Adrenal gland (tissue), 12 donors: Measurements from ENCODE around the gene SCRN1. TPM values are rescaled to one million over a fixed set of nuclear protein-coding genes. Genes with fewer than 3 reads are reported as not detected.

ENCODE experiments used
- DNase-seq, 7 donors: peaks; one replicate each; pipeline ENCODE4 v3.0.0-alpha.2; 2019 to 2020
- H3K27ac ChIP-seq, 5 donors: fragments of 200-600 bp; sonication (generic) in 4 of 5; 1 replicate in 3 of 5; 2 replicates in 2 of 5; pipeline versions ENCODE4 v1.5.1 to v1.8.0; 2016 to 2020; ENCODE audit warnings: mild to moderate bottlenecking in 1 of 5
- H3K27me3 ChIP-seq: fragments of 200-600 bp; 2 replicates; pipeline ENCODE4 v1.8.0; 2021
- H3K36me3 ChIP-seq, 2 donors: fragments of 200-600 bp; replicated peaks in 1 of 2; 1 replicate in 1 of 2; 2 replicates in 1 of 2; pipeline versions ENCODE4 v1.5.1 to v1.8.0; 2018 to 2022
- H3K4me1 ChIP-seq, 2 donors: fragments of 200-600 bp; replicated peaks in 1 of 2; 1 replicate in 1 of 2; 2 replicates in 1 of 2; pipeline versions ENCODE4 v1.5.1 to v1.8.0; 2018 to 2021
- H3K4me3 ChIP-seq, 4 donors: fragments of 200-600 bp; sonication (generic) in 3 of 4; one replicate each; pipeline ENCODE4 v1.5.1; 2016 to 2018
- H3K9me3 ChIP-seq, 3 donors: fragments of 200-600 bp; sonication (generic) in 1 of 3; replicated peaks in 1 of 3; 1 replicate in 2 of 3; 2 replicates in 1 of 3; pipeline versions ENCODE4 v1.5.1 to v1.8.0; 2016 to 2021
- POLR2A ChIP-seq, 2 donors: fragments of 450-650 bp; IDR thresholded peaks; one replicate each; pipeline ENCODE4 v1.6.1; 2017; ENCODE audit warnings: antibody characterized with exemption in 2 of 2, mild to moderate bottlenecking in 2 of 2, moderate library complexity in 1 of 2
- WGBS, 4 donors: extraction: QIAGEN DNeasy Blood & Tissue Kit in 2 of 4; methylation state at CpG; one replicate each; pipeline versions ENCODE4 v1.1.5 to v1.1.7; 2013 to 2017; 5-methylcytosine and 5-hydroxymethylcytosine counted together
- intact Hi-C, 2 donors: fragments of 100-400 bp; cut with DNase I; formaldehyde crosslinking; loops; one replicate each; pipeline versions ENCODE4 v1.14.1 to v1.15.0; 2022 to 2023
- polyA plus RNA-seq, 3 donors: library from polyadenylated mRNA; stranded (reverse); fragments of 200-250 nt in 2 of 3; fragments of 350-450 nt in 1 of 3; fragmentation: Illumina TruSeq in 1 of 3; extraction: RNeasy Lipid Tissue Mini Kit (QIAGEN cat#74804) in 1 of 3; gene quantifications; one replicate each; pipeline ENCODE4 v1.2.3, GENCODE V29; 2013 to 2014
- total RNA-seq, 9 donors: library from RNA; depleted of rRNA in 4 of 9; stranded (reverse); fragments of >200 nt in 4 of 9; fragments of 120-200 nt in 1 of 9; fragmentation: NEBNext Ultra II Directional in 1 of 9; extraction: Animal tissue kit (Norgen Biotek cat#: 25700) in 1 of 9; gene quantifications; one replicate each; pipeline versions ENCODE4 v1.1.0 to v1.2.4, GENCODE V29; 2013 to 2023
- TF ChIP-seq, protein P1 (sequence below), 6 experiments: fragments of 450-650 bp in 4 of 6; fragments of 200-600 bp in 2 of 6; sonication (generic) in 1 of 6; IDR thresholded peaks; 1 replicate in 5 of 6; 2 replicates in 1 of 6; pipeline versions ENCODE4 v1.5.1 to v1.8.0; 2016 to 2021; ENCODE audit warnings: antibody characterized with exemption in 6 of 6, mild to moderate bottlenecking in 2 of 6, moderate library complexity in 1 of 6
- donor health status: healthy with polysubstance abuse.
- donor health status: Bipolar disorder and iron deficiency.
- donor health status: DM: yes; HTN: yes; CAD: no.
- donor health status: DM: no; HTN: no; CAD: no.
- donor health status: DM: no; HTN: no; CAD: no.
- donor health status: DM: yes; HTN: yes; CAD: no.

SCRN1 gene
- total and polyA plus RNA-seq, 12 donors, result 8.2 to 75.9 (median 50.2) TPM

DNA sequence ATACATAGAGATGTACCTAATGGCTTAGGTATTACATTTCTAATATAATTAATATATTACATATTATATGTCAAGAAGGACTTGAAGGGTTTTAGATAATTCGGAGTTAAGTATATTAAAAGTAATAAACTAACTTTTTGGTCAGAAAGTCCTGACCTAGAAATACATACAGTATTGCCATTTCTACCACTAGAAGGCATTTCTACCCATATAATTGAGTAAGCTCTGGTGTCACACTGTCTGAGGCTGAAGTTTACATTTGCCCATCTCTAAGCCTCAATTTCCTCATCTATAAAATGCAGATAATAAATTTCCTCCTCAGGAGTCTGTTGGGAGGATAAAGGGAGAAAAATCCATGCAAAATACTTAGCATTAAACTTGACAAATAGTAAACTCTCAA lies 29.8 kb upstream of the SCRN1 start:
- DNase-seq, result no peak
- Histone ChIP-seq H3K9me3 (no peaks in the 10 kb centered on the region), H3K4me1 (peaks cover 0 to 11% of the 10 kb centered on the region in 2 donors), H3K4me3 (no peak overlapping the region), H3K36me3 (peaks cover 0 to 6% of the 10 kb centered on the region in 2 donors), H3K27me3 (no peaks in the 10 kb centered on the region), H3K27ac (no peak overlapping the region)
- intact Hi-C loops, result no loop called here
- 79 to 88% (median 83%) methylated on average over 1 of the region's 1 CpG for WGBS, 4 donors
- no peak for TF ChIP-seq POLR2A (IDR thresholded peaks at IDR 0.05)
- TF ChIP-seq, protein P1, sequence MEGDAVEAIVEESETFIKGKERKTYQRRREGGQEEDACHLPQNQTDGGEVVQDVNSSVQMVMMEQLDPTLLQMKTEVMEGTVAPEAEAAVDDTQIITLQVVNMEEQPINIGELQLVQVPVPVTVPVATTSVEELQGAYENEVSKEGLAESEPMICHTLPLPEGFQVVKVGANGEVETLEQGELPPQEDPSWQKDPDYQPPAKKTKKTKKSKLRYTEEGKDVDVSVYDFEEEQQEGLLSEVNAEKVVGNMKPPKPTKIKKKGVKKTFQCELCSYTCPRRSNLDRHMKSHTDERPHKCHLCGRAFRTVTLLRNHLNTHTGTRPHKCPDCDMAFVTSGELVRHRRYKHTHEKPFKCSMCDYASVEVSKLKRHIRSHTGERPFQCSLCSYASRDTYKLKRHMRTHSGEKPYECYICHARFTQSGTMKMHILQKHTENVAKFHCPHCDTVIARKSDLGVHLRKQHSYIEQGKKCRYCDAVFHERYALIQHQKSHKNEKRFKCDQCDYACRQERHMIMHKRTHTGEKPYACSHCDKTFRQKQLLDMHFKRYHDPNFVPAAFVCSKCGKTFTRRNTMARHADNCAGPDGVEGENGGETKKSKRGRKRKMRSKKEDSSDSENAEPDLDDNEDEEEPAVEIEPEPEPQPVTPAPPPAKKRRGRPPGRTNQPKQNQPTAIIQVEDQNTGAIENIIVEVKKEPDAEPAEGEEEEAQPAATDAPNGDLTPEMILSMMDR (IDR thresholded peaks at IDR 0.05), result no peak

DNA sequence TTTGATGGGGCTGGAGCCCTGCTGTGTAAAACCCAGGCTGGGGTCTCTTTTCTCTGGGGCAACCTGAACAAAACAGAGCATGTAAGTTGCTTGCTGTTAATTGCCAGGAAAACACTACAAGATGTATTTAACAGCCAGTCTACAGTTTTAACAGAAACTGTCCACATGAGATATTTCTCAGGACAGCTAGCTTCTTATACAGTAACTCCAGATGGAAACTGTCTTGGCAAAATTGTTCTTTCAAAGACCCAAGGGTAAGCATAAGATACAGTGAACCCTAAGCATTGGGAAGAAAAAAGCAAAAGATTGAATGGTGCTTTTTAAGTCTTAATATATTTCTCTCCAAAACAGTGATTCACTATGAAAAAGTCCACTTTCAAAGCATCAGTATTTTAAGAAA lies 28.9 kb upstream of the SCRN1 start:
- DNase-seq, result no peak
- peaks cover 0 to 6% of the 10 kb centered on the region in 2 donors for H3K36me3 ChIP-seq
- H3K9me3 ChIP-seq, result no peaks in the 10 kb centered on the region
- H3K4me1 ChIP-seq, result peaks cover 0 to 6% of the 10 kb centered on the region in 2 donors
- H3K27me3 ChIP-seq, result no peaks in the 10 kb centered on the region
- TF ChIP-seq POLR2A (IDR thresholded peaks at IDR 0.05), result no peak
- TF ChIP-seq, protein P1 (IDR thresholded peaks at IDR 0.05), result no peak
- intact Hi-C loops, result no loop called here
- no peak overlapping the region for H3K4me3 ChIP-seq
- H3K27ac ChIP-seq, result no peak overlapping the region

DNA sequence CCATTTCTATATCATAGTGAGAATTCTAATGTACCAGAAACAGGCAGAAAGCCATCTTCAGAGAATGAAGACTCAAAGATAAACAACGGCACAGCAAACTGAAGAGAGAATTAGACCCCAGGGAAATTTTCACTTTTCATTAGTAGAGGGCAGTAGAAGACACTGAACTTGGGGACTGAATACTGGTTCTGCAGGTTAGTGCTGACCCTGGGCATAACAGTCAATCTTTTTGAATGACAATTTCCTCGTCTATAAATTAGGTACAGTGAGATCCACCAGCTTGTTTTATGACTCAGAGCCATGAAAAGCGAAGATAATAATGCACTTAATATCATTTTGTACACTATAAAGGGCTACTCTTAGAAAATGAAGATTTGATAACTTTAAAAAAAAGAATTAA lies 23.2 kb upstream of the SCRN1 start:
- Histone ChIP-seq H3K27me3 (no peaks in the 10 kb centered on the region), H3K36me3 (no peaks in the 10 kb centered on the region), H3K4me3 (no peak overlapping the region), H3K9me3 (no peaks in the 10 kb centered on the region), H3K27ac (no peak overlapping the region), H3K4me1 (no peaks in the 10 kb centered on the region)
- intact Hi-C loops, result no loop called here
- 83 to 92% (median 87%) methylated on average over 3 of the region's 3 CpGs for WGBS, 4 donors
- TF ChIP-seq POLR2A (IDR thresholded peaks at IDR 0.05), result no peak
- TF ChIP-seq, protein P1 (IDR thresholded peaks at IDR 0.05), result no peak
- DNase-seq, result no peak

DNA sequence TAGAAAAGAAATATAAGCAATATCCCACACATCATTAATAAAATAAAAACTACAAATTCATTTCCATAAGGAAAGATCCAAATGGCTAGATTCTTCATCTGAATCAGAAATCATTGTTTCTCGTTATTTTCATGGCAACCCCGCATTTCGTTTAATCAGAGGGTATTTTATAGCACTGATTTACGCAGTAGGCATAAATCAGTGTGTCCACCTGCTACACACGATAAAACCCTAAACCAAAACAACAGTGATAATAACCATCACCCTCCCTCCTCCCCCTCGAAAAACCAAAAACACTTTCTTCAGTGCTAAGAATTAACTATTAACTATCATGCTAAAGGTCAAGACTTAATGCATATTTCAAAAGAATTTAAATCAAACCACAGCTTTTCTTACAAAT lies 20.4 kb upstream of the SCRN1 start:
- no peaks in the 10 kb centered on the region for H3K4me1 ChIP-seq
- H3K27me3 ChIP-seq, result no peaks in the 10 kb centered on the region
- WGBS, 4 donors, result 87 to 91% (median 89%) methylated on average over 6 of the region's 6 CpGs
- DNase-seq, result no peak
- H3K9me3 ChIP-seq, result no peaks in the 10 kb centered on the region
- no peaks in the 10 kb centered on the region for H3K36me3 ChIP-seq
- intact Hi-C loops, result no loop called here
- no peak overlapping the region for H3K27ac ChIP-seq
- TF ChIP-seq POLR2A (IDR thresholded peaks at IDR 0.05), result no peak
- TF ChIP-seq, protein P1 (IDR thresholded peaks at IDR 0.05), result no peak
- H3K4me3 ChIP-seq, result no peak overlapping the region
